Stimulated activated CD4-positive, alpha-beta T cell treated with anti-CD3 and anti-CD28 coated beads, Interleukin-15, amount 100 ng/mL, for 48 hours (primary cell): Measurements from ENCODE around the gene LRTM2.

Experiments
- DNase-seq, 2 donors: peaks; one replicate each; pipeline ENCODE4 v3.0.0-alpha.2; 2020; ENCODE audit warnings: low read depth in 2 of 2

LRTM2 gene

DNA sequence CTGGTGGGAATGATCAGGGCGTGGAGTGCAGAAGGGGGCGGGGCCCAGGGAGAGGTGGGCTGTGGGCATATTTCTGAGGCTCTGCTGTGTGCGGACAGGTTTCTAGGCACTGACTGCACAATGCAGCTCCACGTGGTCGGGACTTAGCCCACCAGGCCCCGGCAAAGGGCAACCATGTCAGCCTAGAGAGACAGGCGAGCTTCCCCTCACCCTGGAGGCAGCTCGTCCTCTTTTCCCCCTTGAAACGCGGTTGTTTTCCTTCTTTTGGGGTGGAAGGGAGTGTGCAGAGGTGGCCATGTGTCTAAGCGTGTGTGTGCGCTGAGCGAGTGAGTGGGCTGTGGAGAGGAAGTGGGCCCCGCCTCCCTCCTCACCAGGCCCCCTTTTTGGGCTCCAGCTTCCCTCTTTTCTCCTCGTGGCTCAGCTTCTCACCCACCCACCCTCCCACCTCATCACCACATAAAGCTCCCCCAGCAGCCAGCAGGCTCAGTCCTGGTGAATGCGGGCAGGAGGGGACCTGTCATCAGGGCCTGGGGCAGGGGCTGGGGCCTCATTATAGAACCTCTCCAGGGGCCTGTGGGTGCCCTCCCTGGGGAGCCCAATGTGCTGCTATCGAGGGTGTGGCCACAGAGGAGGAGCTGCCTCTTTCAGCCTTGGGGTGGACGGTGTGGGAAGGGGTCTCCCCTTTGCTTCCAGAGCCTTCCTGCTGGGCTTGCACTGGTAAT, 22.0 kb downstream of the LRTM2 start:
- no peak for DNase-seq

DNA sequence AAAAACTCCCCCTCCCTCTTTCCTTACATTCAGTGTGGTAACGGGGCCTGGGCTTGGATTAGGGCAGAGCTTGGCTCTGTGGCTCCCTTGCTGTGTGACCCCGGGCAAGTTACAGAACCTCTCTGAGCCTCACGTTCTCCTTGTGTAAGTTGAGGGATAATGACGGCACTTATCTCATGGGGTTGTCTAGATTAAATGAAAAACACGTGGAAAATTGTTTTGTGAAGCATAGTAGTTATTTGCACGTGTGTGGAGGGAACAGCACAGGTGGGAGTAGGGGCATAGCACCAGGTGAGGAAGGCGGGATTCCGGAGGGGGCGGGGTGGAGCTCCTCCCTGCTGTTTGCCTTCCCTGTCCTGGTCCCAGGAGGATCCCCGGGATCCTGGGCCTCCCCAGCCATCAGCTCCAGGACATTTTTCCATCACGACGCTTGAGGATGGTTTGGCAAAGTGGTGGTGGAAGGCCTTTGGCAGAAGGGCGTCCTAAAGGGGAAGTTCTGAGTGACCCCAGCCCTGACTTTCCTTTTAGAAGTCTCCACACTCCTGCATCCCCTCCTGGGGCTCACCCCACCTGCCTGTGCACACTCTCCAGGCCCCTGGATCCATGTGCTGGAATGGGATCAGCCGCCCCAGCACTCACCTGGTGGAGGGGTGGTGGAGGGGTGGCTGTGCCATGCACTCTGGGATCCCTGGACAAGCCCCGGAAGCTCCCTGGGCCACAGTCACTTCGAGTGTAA, 22.7 kb downstream of the LRTM2 start:
- no peak for DNase-seq

DNA sequence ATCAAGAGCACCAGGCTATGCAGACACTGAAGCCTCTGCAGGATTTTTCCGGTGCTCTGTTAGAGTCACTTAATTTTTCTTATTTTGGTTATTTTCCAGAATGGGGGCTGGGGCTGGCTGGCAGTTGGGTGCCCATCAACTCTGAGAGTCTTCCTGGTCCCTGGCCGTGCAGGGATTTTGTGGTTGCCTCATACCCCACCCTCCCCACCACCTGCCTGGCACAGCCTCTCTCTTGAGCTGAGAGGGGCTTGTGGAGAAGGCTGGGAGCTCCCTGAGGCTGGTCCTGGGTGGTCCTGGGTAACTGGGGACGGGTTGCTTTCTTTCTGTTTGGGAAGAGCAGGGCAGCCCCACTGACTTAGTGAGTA, 23.3 kb downstream of the LRTM2 start:
- DNase-seq = no peak

DNA sequence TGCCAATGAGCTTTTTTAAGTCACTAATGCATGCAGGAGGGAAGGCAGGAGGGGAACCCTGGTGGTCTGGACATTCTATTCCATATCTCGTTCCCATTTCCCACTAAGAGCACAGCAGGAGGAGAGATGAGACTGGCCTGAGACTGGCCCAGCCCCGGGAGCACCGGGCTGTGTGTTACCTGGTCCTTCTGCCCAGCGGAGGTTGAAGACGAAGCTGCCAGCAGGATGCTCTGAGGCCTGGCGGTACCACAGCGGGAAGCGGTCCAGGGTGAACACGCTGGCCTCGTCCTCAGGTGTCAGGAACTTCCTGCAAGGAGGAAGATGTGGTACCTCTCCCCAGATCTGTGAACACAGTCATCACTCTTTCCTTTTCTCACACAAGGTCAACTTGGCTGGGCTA, 23.9 kb downstream of the LRTM2 start:
- DNase-seq = no peak

DNA sequence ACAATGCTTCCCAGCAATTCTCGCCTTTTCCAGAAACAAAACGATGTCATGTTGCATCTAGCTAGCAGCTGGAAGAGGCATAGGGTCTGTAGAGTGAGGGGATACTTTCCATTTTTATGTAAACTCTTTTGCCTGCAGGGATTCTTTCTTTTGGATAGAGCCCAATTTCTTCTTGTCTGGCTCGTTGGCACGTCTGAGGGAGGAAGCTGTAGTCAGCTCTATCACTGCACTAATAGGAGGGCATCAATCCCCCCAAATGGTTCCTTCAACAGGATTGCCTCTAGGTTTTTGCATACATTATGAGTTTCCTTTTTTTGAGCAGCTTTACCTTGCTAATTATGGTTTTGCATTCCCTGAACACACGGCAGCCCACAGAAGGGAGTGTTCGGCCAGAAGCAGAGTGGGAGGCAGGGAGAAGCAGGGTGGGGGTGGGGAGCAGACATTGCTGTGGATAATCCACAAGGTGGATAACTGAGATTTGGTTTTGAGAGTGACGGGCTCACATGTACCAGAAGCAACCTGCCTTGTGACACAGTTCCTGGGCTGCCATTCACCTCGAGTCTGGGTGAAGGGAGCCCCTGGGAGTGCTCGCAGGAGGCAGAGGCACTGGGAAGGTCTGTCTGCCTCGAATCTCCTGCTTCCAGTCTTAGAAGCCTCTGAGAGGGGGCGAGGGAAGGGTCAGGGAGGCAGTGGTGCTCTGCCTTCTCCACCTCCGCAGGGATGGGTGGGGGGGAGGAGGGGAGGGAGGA, 24.5 kb downstream of the LRTM2 start:
- no peak for DNase-seq

DNA sequence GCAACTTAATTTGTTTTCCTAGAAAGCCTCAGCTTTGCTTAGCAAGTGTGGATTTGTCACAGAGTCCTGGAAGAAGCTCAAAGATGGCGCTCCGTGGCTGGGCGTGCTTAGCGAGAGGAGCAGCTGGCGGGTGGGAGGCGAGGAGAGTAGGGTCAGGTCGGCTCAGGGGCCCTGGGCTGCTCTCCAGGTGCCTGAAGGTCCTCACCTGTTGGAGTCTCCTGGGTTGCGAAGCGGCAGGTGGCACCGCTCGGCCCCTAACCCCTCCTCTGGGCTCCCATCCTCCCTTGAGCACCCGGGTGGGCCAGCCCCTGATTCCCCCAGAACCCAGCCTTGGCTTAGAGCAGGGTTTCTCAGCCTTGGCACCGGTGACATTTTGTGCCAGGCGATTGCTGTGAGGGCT, 25.1 kb downstream of the LRTM2 start:
- DNase-seq = no peak

DNA sequence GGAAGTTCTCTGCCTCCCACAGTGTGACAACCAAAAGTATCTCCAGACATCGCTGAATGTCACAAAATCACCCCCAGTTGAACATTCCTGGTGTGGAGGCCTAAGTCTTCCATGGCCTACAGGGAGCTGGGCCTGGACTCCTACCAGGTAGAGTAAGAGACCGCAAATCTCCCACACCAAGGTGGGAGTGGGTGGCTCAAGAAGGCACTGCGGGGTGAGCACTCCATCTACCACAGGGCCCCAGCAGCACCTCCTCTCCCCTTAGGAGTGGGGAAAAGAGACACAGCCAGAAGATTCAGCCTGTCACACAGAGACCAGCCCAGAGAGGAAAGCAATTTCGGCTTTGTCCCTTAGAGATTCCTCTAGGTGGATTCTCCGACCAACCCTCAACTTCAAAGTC, 25.5 kb downstream of the LRTM2 start:
- no peak for DNase-seq

DNA sequence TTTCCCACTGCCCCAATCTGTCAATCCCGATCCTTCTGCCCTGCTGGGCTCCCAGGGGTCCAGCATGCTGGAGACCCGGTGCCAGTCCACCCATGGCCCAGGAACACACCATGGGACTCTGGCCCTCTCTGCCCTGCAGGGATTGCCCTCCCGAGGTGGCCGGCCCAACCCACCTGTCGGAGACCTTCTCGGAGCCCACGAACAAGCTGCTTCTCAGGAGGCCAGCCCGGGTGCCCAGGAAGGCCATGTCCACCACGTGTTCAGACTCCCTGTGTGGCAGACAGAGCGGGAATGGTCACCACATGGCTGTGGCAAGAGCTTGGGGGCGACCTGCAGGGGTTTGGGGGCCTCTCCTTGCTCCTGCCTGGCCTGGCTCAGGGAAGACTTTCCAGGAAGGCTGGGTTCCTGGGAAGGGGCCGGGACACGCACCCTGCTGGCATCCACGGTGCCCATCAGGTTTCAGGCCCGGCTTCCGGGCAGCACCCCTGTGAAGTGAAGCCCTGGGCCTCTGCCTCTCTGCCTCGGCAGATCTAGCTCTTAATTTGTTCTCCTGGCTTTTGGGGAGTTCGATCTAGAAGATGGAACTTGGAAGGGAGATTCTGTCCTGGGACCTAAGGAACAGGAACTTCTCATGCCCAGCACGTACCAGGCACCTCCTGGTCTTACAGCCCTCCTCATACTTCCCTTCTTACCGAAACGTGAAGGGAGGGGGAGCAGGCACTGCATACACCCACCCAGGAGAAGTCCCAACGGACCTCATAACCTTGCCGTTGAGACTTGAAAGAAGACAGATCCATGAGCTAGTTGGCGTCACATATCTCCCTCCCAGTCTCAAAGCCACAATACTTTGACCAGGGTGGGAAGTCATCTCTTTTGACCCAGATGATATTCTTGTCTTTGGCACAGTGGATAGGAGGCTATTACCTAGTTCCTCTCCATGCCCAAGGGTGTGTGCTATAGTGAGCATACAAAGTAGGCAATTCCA, 26.3 kb downstream of the LRTM2 start:
- no peak for DNase-seq

DNA sequence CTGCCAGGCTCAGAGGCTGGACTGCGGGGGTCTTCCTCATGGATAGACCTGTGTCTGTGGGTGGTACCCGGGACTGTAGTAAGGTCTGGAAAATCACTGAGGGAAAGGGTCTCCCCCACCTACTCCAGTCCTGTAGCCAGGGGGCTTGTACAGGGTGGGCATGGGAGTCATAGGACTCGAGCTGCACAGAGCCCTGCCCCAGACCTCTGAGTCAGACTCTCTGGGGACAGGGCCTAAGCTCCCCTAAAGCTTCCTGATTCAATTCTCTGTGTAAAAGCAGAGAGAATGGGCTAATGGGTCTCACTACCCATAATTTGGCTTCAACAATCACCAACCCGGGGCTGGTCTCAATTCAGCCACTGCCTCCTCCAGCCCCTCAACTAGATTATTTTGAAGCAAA, 27.0 kb downstream of the LRTM2 start:
- no peak for DNase-seq

DNA sequence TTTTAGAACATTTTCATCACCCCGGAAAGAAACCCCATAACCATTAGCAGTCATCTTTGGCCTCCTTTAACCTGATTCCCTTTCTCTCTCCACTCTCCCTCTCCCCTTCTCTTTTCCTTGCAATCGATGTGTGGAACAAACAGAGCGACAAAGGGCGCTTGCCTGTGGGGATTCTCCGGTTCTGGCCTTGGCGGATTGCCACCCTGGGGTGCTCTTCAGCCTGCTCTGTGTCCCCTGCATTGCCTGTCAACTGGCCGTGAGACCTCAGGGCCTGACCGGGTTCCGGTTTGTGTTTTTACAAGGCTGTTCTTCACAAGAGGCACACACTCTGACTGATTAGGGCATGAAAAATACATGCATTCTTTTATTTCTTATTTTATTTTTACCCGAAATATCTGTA, 27.8 kb downstream of the LRTM2 start:
- no peak for DNase-seq

DNA sequence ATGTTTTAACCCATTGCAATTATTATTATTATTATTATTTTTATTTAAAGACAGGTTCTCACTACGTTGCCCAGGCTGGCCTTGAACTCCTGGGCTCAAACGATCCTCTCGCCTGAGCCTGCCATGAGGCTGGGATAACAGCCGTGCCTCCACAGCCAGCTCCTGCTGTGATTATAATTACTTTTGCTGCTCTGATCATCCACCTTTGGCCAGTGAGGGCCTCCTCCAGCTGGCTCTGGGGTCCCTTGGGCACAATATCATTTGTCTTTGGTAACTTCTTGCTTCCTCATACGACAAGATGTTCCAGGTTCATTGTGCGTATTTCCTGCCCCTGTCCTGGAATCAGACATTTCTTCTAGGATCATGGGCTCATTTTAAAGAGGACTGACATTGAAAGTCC, 28.4 kb downstream of the LRTM2 start:
- DNase-seq = no peak

DNA sequence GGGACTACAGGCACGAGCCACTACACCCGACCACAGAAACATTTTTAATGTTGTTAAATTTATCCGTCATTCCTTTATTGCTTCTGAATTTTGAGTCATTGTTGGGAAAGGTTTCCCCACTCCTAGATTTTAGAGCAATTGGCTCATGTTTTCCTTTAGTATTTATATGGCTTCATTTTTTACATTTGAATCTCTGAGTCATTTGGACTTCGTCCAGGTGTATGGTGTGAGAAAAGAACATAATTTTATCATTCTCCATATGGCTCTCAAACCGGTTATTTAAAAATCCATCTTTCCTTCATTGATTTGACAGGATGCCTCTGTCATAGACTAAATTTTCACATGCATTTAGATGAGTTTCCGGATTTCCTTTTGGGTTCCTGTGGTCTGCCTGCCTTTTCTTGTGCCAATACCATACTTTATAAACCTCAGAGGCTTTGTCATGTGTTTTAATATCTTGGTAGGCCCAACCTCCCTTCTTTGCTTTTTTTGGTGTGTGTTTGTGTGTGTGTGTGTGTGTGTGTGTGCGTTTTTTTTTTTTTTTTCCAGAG, 30.9 kb downstream of the LRTM2 start:
- DNase-seq = no peak

DNA sequence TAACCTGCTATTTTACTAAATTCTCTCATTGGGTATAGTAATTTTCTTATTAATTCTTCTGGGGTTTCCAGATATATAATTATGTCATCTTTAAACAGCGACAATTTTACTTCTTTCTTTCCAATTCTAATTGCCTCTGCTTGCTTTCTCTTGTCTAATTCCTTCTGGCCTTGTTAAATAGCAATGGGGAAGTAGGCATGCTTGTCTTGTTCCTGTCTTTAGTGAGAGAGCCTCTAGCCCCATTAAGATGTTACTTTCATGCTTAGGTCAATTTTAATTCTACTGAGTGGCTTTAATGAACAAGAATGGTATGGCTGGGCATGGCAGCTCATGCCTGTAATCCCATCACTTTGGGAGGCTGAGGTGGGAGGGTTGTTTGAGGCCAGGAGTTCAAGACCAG, 31.7 kb downstream of the LRTM2 start:
- DNase-seq = no peak

DNA sequence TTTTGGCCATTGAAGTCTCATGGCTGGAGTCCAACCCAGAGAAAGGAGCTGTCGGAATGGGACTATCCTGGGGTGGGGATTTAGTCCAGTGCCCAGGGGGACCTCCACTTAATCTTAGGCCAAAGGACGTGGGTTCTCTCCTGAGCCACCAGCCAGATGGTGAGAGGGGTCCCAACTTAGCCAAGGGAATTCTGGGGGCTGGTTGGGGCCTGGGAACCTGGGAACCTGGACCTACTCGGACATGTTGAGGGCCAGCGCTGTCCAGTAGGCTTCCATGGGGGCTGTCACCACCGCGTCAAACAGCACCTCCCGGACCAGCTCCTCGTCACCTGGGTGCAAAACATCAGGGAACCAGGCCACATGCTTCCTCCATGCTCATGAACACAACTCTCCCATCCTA, 33.4 kb downstream of the LRTM2 start:
- no peak for DNase-seq

DNA sequence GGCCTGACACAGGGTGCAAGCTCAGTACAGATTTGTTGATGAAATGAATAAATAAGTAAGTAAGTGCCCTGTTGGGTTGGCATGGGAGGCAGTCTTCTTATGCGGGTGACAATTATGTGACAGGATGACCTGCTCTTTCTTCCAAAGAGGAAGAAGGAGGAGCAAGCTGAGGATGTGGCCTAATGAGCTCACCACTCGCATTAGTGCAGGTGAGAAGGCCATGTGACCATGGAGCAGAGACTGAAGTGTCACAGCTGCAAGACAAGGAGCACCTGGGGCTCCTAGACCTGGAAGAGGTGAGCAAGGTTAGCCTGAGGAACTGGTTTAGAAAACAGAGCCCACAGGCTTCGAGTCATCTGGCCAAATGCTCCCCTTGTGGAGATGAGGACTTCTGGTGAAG, 34.9 kb downstream of the LRTM2 start:
- no peak for DNase-seq

DNA sequence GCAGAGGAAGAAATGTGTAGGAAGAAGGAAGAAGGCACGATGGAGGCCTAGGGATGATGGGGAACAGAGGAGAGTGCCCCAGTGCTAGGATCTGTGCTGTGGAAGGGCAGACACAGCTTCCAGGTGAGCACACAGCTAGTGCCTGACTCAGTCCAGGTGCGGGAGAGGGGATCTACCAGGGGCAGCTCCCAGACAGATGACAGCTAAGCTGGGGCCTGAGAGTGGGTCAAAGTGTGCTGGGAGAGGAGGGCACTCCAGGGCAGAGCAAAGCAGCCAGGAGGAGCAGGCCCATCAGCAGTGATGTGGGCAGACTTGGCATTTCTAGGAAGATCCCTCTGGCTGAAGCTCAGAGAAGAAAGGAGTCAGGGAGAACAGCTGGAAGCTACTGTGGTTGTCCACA, 36.7 kb downstream of the LRTM2 start:
- DNase-seq = no peak

DNA sequence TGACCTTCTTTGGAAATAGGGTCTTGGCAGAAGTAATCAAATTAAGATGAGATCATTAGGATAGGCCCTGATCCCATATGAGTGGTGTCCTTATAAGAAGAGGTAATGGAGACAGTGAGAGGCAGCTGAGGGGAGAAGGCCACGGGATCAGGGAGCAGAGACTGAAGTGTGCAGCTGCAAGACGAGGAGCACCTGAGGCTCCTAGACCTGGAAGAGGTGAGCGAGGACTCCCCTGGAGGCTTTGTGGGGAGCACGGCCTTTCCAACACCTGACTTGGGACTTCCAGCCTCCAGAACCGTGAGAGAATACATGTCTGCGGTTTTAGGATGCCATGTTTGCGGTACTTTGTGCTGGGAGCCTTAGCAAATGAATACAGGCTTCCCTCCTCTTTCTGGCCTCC, 37.5 kb downstream of the LRTM2 start:
- DNase-seq = no peak

DNA sequence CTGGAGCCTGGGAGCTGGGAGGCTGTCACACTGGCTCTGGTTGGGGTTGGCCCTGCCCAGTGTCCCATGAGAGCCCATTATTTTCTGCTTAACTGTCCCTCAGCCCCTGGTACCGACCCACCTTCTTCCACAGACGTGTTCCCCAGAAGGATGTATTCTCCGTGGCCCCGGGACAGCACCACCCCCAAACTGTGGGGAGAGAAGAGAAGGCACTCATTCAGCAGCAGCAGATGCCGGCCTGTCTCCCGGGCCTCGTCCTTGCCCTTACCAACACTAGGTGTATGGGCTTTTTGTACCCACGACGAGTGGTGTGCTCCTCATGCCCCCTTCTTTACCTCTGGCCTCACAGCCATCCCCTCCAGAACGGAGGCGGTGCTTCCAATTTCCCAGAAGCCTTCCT, 38.1 kb downstream of the LRTM2 start:
- DNase-seq = no peak

DNA sequence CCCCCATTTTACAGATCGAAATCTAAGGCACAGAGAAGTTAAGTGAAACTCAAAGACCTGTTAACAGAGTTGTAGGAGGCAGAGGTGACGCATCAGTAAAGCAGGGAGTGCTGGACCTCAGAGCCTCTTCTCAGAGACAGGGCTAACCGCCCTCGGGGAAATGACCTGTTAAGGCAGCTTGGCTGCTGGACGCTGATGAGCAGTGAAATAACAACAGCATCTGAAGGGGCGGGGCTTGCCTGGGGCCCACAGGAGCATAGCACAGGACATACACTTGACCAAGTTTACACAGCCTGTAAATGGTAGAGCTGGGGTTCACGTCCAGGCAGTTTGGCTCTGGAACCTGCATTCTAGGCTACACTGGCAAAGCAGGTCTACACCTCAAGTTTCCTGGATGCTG, 39.3 kb downstream of the LRTM2 start:
- no peak for DNase-seq

DNA sequence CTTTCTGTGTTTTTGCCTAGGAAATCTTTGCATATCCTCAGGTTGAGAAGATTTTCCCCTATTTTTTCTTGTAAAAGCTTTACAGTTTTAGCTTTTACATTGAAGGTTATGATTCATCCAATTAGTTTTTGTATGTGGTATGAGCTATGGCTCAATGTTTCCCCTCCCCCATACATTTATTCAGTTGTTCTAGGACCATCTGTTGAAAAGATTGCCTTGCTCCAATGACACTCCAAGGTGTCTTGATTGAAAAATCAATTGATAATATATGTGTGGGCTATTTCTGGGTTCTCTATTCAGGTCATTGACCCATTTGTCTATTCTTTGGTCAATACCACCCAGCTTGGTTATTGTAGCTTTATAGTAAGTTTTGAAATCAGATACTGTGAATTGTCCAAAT, 42.6 kb downstream of the LRTM2 start:
- DNase-seq = no peak

DNA sequence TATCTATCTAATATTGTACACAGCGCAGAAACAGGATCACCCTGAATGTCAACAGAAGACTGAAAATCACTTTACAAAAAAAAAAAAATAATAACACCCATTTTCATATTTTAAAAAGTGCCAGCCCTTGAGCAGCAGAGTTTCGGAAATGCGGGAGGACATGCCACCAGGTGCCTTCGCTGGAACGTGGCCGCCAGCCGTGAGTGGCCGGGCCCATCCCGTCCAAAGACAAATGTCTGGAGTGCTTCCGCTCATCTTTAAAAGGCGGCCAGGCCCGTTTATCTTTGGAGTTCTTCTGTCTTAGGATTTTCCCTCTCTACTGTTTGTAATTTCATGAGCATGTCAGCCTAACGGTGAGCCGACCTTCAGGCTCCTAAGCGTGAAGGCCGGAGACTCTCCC, 43.5 kb downstream of the LRTM2 start:
- no peak for DNase-seq

DNA sequence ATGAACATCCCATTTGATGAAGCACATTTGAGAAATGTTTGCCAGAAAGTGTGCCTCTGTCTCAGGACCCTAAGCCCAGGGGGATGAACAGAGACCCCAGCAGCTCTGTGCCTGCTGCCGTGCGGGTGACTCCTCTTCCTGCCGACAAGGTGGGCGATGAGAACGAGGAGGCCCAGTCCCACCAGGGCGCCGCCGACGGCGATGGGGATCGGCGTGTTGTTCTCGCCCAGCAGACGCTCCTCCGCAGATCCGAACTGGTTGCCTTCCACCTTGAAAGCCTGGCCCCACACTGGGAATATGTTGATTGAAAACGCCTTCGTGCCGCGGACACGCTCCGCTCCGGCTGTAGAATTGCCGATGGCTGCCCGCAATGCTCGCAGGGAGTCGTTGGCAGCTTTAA, 44.1 kb downstream of the LRTM2 start:
- no peak for DNase-seq
